ENCODE measurements around the gene POLG2.
A peak's percentile ranks its signal among the peaks of the same experiment; 100 is the strongest.

POLG2 gene

DNA sequence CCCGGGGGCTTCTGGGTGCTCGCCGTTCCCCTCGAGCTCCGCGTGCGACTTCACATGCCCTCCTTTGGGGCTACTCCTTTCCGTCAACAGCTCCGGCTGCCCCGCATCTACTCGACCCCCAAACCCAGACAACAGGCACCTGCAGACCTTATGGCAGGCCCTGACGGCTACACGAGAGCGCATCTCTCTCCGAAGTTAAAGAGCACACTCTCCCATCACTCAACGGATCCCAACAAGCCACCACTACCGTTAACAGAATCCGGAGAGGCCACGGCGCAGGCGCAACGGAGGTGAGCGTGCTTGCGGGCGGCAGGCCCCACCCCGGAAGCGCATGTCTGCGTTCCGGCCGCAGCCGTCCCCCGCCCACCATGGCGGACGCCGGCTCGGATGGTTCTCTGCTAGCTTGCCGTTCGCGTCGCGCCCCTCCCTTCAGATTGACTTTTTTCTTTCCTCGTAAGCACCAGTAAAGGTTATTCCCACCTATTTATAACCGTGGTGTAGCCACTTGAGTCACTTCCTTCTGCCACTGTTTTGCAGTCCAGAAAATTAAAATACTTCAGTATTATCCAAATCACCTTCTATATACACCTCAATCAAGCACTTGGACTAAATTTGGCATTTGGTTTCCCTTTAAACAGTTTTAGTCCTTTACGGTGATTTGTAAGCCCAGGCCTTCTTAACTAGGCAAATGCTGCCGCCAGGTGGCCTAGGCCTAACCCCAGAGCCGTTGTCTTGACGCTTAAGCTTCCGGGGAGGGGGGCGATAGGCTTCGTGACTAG lies at the start of gene POLG2:
Gene POLG2 (minus strand): TSS at position 269 of the 779 bp plus-strand sequence. CDS start 86 bp downstream, at position 183.
- peak; percentile 36 to 94 (median 83) for DNase-seq

DNA sequence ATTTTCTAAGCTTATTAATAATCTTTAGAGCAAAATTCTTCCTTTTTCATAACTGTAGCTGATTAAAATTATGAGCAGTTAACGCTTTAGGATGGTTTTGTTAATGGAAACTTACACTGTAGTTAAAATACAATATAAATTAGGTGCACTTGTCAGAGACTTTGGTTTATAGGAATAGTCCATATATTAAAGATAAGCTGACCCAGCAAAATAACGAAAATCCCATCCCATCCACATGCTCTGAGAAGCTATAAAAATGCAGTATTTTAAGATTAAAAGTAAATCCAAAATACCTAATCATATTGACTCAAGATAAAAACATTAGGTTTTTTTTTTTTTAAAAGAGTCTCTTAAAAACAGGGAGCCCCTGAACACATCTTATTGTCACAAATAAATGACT lies 47.9 kb upstream of the POLG2 start:
- no peak for DNase-seq

DNA sequence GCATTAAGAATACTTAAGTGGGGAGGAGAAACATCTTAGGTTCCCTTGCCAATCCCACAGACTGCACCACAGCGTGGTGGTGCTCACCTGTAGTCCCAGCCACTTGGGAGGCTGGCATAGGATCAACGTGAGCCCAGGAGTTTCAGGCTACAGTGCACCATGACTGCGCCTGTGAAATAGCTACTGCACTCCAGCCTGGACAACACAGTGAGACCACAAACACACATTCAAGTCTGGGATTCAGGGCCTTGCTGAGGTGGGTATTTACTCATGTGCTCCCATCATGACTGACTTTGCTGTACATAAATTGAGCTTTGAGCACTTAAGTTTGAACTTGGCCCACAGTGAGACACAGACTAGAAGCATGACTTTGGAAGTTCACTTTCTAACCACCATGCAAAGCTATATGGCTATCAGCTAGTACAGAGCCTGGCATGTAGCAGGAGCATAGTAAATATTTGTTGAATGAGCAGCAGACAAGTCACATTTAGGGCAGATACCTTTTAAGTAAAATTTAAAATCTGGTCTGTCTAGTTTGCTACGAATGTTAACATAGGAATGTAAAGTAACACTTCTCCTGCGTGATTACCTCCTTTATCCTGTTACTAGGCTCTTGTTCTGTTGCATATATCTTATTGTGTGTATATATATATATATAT lies 43.4 kb upstream of the POLG2 start:
- no peak for DNase-seq

DNA sequence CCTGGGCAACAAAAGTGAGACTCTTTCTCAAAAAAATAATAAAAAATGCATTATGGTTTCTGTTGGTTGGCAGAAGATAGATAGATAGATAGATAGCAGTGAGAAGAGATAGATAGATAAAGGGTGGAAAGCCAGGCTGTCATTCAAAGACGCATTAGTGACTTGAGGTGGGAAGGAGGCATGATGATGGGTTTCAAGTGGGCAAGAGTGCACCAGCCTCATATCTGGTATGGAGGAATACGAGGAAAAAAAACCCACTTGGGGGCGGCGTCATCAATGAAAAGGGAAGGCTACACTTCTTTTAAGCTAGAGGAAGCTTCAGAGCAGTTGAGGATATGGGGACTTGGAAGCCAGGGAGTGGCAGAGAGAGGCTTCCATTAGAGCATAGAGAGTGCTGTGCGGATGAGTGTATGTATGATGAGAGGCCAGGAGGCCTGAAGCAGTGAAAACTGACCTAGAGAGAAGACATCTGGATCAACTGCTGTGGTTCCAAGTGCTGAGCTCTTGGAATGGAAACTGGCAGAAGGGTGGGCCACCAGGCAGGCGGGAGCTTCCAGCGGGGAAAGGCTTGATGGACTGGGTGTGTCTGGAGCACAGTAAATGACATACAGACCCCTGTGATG lies 41.8 kb upstream of the POLG2 start:
- no peak for DNase-seq

DNA sequence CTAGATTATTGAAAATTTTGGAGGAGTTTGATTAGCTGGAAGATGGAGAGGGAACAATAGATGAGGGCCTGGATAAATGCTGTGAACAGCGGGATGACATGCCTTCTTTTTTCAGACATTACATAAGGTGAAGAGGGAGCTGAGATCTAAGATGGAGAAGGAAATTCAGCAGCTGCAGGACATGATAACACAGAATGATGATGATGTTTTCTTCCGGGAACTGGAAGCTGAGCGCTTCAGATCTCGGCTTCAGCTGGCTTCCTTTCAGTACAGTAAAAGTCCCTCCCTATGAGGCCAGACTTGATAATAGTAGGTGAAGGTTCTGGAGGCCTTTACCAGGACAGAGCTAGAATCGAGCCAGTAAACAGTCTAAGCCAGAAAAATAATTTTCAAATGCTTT lies 40.6 kb upstream of the POLG2 start:
- DNase-seq, result no peak

DNA sequence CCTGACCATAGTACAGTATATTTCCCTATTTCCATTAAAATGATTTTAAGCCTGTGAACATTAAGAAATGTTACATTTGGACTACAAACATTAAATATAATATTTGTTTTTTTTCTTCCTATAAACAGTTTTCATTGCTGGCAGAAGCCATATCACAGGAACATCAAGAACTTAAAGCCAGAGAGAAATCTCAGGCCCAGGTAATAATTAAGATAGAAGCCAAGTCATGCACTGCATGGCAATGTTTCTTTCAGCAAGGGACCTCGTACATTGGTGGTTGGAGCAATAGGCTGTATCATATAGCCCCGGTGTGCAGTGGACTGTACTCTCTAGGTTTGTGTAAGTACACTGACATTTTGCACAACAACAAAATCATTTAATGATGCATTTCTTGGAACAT lies 40.1 kb upstream of the POLG2 start:
- DNase-seq, result no peak

DNA sequence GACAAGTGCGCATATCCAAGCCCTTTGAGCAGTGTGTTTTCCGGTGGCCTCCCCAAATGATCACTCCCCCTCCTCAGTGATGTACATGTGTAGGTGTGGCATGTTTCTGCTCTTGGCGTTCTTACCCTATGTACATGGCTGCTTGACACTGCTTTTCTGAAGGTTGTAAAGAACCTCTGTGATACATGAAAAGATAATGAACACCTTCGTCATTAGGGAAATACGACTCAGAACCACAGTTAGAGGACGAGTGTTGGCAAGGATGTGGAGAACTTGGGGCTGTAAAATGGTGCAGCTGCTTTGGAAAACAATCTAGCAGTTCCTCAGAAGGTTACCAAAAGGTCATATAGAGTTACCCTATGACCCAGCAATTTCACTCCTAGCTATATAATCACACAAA lies 38.5 kb upstream of the POLG2 start:
- DNase-seq, result no peak

DNA sequence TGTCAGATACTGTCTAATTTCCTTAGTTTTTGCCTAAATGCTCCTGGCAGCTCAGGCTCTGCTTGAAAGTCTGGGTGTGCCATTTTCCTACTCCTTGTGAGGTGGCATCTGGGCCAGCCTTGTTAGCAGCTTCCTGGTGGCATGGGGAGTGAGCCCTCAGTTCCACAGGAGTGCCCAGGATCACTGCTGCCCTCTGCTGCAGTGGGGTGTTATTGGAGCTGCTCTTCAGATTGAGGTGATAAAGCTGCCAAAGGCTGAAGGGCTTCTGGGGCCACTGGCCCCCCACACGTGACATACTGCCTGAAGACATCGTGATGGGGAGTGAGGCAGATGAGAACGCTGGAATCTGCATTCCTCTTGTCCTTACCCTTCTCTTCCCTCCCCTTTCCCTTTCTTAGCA lies 37.3 kb upstream of the POLG2 start:
- DNase-seq, result no peak

DNA sequence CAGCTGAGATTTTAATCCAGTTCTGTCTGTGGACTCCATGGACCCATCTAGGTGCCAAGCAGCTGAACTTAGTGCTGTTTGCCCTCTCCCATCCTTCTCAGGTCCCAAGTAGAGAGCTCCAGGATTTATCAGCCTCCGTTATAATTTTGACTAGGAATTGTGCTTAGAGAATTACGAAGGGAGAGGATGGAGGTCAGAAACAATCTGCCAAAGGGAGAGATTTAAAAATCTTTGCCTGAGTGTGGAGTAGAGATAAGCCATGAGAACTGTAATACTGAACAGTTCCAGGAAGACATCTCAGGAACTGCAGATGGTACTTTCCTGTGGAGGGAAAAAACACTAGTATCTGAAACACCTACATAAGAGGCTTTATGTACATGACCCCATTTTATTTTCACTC lies 36.9 kb upstream of the POLG2 start:
- no peak for DNase-seq

DNA sequence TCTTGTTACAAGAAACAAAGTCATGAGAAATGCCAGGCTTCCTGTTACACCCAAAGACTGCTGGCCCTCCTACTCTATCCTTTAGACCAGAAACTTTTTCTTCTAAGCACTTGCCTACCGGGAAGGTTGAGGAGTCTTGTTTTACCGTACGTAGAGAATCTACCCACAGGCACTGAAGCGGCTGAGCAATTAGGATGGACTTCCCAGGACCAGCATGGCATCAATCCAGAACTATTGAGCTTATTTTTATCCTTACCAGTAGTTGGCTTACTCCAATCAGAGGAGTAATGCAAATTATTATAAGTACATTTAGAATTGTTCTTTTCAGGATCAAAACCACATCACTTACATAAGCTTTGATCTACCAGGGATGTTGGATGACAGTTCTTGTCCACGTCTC lies 35.6 kb upstream of the POLG2 start:
- DNase-seq, result no peak

DNA sequence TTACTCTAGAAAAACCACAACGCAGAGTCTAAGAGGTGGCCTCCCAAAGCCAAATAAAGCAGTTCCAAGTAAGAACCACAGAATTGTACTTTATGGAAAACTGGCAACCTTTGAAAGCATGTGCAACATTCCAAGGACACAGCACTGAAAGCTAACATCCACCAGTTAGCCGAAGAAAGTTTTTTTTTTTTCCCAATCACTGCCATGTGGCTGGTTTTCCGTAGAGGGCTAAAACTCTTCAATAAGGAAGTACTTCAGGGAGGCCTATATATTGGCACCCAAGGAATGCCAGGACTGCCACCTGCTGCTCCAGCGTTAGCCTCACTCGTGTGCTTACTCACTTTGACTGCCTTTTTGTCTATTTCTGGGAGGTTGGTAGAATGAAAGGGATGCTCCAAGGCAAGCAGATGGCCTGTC lies 35.1 kb upstream of the POLG2 start:
- peak in 2 of 58 donors; percentile 11 to 15 for DNase-seq

DNA sequence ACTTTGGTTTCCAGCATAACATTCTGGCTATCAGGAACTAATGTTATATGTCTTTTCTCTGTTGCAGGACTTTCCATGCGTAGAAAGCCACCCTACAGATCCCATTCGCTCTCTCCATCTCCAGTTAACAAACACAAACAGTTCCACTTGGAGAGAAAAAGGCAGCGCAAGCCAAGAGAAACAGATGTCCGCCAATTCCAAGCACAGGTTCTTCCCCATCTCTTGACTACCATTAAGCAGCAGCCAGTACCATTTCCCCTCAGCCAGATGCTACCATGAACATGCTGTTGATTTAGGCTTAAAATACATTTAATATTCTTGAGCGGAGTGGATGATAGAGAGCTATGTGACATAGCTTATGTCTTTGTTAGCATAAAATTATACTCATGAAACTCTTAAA lies 32.4 kb upstream of the POLG2 start:
- no peak for DNase-seq

DNA sequence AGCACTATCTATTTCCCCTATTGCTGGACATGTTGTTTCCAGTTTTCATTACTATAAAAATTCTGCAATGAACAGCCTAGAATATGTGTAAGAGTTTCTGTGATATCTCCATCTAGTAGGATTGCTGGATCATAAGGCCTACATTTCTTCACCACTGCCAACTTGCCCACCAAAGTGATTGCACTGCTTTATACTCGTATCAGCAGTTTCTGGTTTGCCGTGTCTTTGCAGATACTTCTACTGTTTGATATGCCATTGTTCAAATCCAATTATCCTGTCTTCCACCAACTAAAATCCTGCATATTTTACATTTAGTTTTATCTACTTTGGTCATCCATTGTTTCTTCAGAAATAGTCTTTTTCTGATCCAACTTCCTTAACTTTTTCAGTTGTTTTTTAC lies 31.1 kb upstream of the POLG2 start:
- DNase-seq, result no peak

DNA sequence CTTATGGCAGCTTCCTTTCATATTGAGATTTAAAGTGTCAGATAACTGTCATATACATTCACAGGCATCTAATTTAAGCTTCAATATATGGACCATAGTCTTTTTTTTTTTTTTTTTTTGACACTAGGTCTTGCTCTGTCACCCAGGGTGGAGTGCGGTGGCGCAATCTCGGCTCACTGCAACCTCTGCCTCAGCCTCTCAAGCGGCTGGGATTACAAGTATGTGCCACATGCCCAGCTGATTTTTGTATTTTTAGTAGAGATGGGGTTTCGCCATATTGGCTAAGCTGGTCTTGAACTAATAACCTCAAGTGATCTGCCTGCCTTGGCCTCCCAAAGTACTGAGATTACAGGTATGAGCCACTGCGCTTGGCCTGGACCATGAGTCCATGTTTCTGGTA lies 23.5 kb upstream of the POLG2 start:
- DNase-seq, result no peak

DNA sequence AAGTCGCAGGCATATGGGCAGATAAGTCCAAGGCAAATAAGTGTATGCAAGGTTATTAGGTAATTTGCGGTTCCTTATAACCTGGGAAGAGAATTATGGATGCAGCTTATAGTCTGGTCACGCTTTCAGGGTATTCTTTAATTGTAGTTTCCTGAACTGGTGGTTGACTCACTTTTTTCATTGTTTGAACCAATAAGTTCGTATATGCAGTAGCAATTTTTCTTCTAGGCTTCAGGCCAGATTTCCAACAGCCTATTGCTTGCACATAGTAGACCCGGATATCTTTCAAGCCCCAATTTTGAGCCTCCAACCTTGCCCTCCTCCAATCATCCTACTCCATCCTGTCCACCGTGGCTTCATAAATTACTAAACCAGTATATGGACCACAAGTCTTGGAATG lies 22.7 kb upstream of the POLG2 start:
- DNase-seq, result no peak

DNA sequence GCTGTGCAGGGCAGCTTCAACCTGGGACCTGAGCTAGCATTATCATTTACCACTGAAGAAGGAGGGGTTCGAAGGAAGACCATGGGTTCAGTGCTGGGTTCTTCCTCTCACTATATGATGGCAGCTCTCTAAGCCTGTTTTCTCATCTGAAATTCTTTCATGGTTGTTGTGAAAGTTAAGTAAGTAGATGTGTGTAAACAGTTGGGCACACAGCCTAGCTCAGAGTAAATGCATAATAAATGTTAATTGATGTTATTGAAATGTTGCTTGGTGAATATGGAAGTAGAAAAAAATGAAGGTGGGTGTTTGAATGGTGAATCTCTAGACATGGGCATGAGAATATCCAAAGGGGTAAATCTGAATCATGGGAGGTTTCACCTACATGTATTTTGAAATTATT lies 19.0 kb upstream of the POLG2 start:
- no peak for DNase-seq

DNA sequence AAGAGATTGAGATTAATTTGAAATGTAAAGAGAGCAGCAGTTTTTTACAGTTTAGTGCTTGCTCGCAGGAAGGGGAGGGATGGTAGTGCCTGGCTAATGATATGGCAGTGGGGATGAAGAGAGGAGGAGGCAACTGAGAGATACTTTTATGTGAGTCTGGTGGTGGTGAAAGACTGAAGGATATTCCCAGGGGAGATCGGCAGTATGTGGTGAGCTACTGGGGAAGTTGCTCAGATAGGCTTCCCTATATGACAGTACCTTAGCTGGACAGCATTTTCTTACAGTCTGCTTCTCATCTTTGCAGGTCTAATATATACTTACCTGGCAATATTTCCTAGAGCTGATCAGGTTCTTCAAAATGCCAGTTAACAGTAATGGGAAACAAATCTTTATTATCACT lies 18.6 kb upstream of the POLG2 start:
- DNase-seq, result no peak

DNA sequence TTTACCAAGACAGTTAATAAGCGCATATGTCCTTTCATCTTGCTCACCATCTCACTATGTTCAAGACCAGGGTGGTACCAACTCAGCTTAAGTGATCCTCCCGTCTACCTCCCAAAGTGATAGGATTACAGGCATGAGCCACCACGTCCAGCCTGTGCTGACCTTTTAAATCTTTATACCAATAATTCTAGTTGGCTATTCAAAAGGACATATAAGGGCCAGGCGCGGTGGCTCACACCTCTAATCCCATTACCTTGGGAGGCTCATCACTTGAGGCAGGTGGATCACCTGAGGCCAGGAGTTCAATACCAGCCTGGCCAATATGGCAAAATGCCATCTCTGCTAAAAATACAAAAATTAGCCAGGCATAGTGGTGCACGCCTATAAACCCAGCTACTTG lies 12.3 kb upstream of the POLG2 start:
- DNase-seq, result no peak

DNA sequence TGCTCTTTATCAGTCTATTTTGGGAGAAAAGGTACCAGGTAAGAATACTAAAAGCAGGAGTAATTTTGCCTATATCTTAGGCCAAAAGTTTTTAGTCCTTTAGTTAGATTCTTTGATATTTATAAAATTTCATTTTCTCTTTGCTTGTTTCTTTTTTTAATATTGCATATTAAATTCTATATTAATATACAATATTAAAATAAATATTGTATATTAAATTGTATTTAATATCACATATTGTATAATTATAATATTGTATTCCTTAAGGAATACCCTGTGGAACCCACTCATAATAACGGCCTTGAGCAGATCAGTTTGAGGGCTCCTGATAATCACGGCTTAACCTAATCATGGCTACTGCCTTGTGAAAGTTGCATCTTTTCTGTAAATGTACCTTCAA lies 11.8 kb upstream of the POLG2 start:
- no peak for DNase-seq

DNA sequence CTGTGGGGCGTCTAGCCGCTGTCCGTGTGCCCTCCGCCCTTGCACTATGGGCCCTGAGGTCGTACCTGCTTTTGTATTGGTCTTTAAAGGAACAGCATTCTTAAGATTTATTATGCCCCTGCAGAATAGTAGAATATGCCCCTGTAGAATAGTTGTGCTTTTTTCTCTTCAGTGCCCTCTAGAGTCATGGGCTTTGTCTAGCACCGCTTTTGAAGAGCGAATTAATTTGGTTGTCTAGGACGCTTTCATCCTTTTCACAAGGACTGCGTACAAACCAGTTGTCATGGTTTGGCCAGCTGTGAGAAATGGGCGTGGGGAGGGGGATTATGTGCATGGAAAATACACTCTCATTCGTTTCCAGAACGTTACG lies 10.5 kb upstream of the POLG2 start:
- peak in 11 of 58 donors; percentile 4 to 62 (median 32) for DNase-seq

DNA sequence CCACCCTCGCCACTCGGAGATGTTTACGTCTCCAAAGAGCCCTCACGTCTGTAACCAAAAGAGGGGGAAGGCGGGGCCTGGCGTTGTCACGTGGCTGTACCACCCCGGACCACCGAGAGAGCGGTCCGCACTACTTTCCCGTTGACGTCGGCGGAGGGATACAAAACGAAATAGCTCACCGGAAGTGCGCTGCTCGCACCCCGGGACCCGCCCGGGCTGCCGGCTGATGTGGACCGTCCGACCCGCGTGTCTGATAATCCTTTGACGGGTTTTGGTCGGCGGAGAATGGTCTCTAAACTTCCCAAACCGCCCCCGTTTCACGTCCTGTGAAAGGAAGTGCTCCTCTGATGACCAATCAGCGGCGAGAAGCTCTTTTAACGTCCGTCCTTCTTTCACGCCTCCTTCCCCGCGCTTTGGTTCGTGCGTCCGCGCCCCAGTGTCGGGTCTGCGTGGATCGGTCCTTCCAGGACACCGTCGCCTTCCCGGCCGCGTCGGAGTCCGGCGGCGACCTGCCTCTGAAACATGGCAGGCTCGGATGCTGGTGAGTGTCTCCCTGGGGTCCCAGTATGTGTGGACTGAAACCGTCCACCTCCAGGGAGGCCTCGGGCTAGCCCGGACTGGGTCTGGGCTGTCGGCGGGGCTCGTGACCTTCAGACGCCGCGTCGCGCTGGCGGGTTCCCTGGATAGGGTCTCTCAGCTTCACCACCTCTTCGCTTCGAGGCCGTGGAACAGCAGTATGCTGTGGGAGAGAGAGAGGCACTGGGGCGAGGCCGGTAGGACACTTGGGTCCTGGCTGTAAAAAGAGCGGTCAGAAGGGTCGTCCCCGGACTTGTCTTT lies 9.9 kb upstream of the POLG2 start, which contains the start of gene CEP95:
Gene CEP95 (plus strand): TSS at position 402 of the 837 bp plus-strand sequence. CDS start 121 bp downstream, at position 523.
- peak; percentile 92 to 100 (median 97) for DNase-seq

DNA sequence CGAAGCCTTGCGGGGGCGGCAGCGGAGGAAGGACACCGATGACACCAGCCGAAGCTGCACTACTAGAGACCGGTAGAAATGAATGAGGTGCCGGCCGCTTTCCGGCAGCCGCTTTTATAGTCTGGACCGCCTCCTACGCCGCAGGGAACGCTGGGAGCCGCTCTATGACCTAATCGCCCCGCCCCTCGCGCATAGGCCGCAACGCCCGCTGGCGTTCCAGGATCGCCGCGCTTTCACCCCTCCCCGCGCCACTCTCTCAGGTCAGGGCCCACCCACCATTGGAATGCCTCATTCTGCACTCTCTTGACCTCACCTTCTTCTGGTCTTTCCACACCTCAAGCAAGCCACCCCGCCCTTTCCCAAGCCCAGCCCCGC lies 9.3 kb upstream of the POLG2 start, which contains the start of gene DDX5:
Gene DDX5 (minus strand): TSS at position 89 of the 375 bp plus-strand sequence. CDS start 170 bp downstream, outside the sequence.
- DNase-seq, result peak; percentile 83 to 100 (median 96)
